ENCODE data around the gene RSPRY1. TPM values are rescaled to one million over a fixed set of nuclear protein-coding genes. Genes with fewer than 3 reads are reported as not detected.

RSPRY1 gene
- total and polyA plus RNA-seq, 2 of the 4 experiments (the other 2 are of a cell fraction) = 25.2 to 62.2 TPM

DNA sequence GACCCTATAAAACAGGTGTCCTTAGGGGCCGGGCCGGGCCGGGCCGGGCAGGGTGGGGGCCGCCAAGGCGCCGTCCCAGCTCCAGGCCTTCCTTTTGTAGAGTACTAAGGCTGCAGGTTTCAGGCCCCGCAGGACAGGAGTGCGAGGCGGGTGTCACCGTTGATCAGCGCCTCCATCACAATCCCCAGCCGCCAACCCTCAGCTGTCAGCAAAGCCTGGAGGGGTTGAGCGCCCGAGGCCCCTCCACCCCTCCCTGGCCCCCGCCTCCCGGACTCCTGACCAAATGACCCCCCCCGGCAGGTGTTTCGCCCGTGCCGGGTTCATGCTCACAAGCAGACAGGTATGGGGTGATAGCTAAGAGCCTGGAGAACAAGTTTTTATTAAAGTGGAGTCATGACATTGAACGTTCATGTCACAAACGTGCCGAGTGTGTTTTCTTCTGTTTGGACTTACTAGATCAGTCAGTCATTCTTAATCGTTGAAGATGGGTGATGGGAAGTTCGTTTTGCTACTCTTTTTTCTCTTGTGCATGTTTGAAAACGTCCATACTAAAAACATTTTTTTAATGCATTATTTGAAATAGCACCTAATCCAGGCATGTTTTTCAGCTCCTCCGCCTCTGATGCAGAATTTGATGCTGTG lies 59.5 kb downstream of the RSPRY1 start:
- H2AK9ac ChIP-seq (replicated peaks; ENCODE audit: low read depth, low read length, poor library complexity) = peak overlapping the region; percentile 75
- TF ChIP-seq MAZ (IDR thresholded peaks at IDR 0.05; ENCODE audit: borderline replicate concordance, low read depth, low read length) = no peak
- peak overlapping the region; percentile 68; the same call in 1 of the 2 replicates for H3K23ac ChIP-seq (ENCODE audit: low read depth, low read length)
- no peaks in the 10 kb centered on the region for H4K20me1 ChIP-seq (ENCODE audit: insufficient read depth, low read length)
- H2AK5ac ChIP-seq (ENCODE audit: low read depth, low read length) = peak overlapping the region; percentile 2; the same call in 1 of the 2 replicates
- no TSS peak for BruUV-seq (replicated peaks)
- peak overlapping the region; percentile 50; the same call in 1 of the 2 replicates for H3K56ac ChIP-seq (ENCODE audit: extremely low read depth, insufficient read depth, low read length)
- dilution Hi-C loops (cut with HindIII; ENCODE audit: low sequenced_read_pairs, unreplicated experiment) = no loop called here
- no peak overlapping the region for H2BK120ac ChIP-seq (ENCODE audit: low read depth, low read length)
- peak overlapping the region; percentile 66 for H3K27ac ChIP-seq (ENCODE audit: insufficient read depth, low read length)
- H3K27me3 ChIP-seq (ENCODE audit: control insufficient read depth, insufficient read depth, low read length) = no peaks in the 10 kb centered on the region
- H3K9me1 ChIP-seq (ENCODE audit: insufficient read depth, low read length) = no peaks in the 10 kb centered on the region
- peaks cover 16% of the 10 kb centered on the region for H3K36me3 ChIP-seq (ENCODE audit: control insufficient read depth, insufficient read depth, low read length)
- WGBS, 2 experiments (ENCODE audit: extremely low coverage in 2 of 2, insufficient read length in 1 of 2) = 2% methylated on average over 7 of the region's 28 CpGs; no CpG with 5 or more reads in 1 of the 2 experiments
- intact Hi-C loops (cut with micrococcal nuclease) = loop anchor here (2.0 to 5.0 kb wide), 2 partner anchors 53 to 163 kb away; no protein-coding TSS in a partner anchor
- peak overlapping the region; percentile 89 for H2AFZ ChIP-seq (replicated peaks; ENCODE audit: low read length, poor library complexity)
- H2BK5ac ChIP-seq (ENCODE audit: low read depth, low read length, poor library complexity, severe bottlenecking) = peak overlapping the region; percentile 56
- H3K14ac ChIP-seq (replicated peaks; ENCODE audit: low read depth, low read length) = peak overlapping the region; percentile 66
- peak overlapping the region; percentile 60 for H3K18ac ChIP-seq (ENCODE audit: low read depth, low read length)
- H4K8ac ChIP-seq (ENCODE audit: low read depth in 2 of 2, low read length in 2 of 2) = peak overlapping the region; percentile 67 to 84; a peak in 3 of 4 replicates
- H3K4me2 ChIP-seq (ENCODE audit: low read depth, low read length) = peak overlapping the region; percentile 97
- H3K4ac ChIP-seq (ENCODE audit: low read depth, low read length) = peak overlapping the region; percentile 81
- no peaks in the 10 kb centered on the region for H3K9me3 ChIP-seq (ENCODE audit: control insufficient read depth, insufficient read depth, low read length)
- H3K4me1 ChIP-seq (ENCODE audit: control insufficient read depth, insufficient read depth, low read length) = no peaks in the 10 kb centered on the region; the same call in 1 of the 2 replicates
- POLR2A ChIA-PET (ENCODE audit: unreplicated experiment) = interaction anchor here (0.6 to 0.7 kb wide), 2 partner anchors 17 to 49 kb away, joined by 4 to 17 read pairs; no protein-coding TSS in a partner anchor
- H3K79me1 ChIP-seq (ENCODE audit: low read depth in 1 of 2, low read length in 2 of 2) = peaks cover 3 to 22% of the 10 kb centered on the region in 2 experiments; a peak in 3 of 4 replicates
- H4K5ac ChIP-seq (ENCODE audit: low read depth, low read length) = peak overlapping the region; percentile 28; the same call in 1 of the 2 replicates
- peak overlapping the region; percentile 67 for H3K4me3 ChIP-seq (ENCODE audit: insufficient read depth, low read depth, low read length)
- no peak overlapping the region for H2BK15ac ChIP-seq (ENCODE audit: low read depth, low read length)
- H4K91ac ChIP-seq (ENCODE audit: insufficient read depth, low read depth, low read length) = peak overlapping the region; percentile 43; the same call in 1 of the 2 replicates
- peak; percentile 13 for ATAC-seq (ENCODE audit: low read depth)
- H3K9ac ChIP-seq (ENCODE audit: low read depth, low read length) = peak overlapping the region; percentile 64
- CTCF ChIA-PET = interaction anchor here (0.9 kb wide), 1 partner anchor 32 kb away, joined by 3 read pairs; no protein-coding TSS in a partner anchor
- in situ Hi-C loops (cut with MboI; ENCODE audit: low sequenced_read_pairs) = no loop called here
- no peak overlapping the region for H2BK20ac ChIP-seq (ENCODE audit: low read depth, low read length)
- no peak for DNase-seq
